SK-N-SH treated with all-trans-retinoic acid at 6 μM for 48 hours (cell line): ENCODE measurements around the gene FAM78B.

Experiments
- ATAC-seq: fragments of 200-7000 bp; cut with Tn5 transposase; 3 replicates; pipeline ENCODE4 v1.9.1; 2020; ENCODE audit warnings: mild to moderate bottlenecking, moderate library complexity
- ARNTL ChIP-seq: fragments of 450-650 bp; formaldehyde crosslinking; IDR thresholded peaks from 2 replicates; pipeline ENCODE4 v1.5.0; 2020; ENCODE audit warnings: low read depth, mild to moderate bottlenecking, moderate library complexity, borderline replicate concordance
- BACH2 ChIP-seq: fragments of 250-450 bp; sonication (Bioruptor Pico); IDR thresholded peaks from 2 replicates; pipeline ENCODE4 v1.9.0; 2021; ENCODE audit warnings: mild to moderate bottlenecking, borderline replicate concordance
- CREB5 ChIP-seq: fragments of 250-450 bp; sonication (Bioruptor Pico); IDR thresholded peaks from 2 replicates; pipeline ENCODE4 v1.5.1; 2020; ENCODE audit warnings: low read depth, mild to moderate bottlenecking, moderate library complexity
- CSDC2 ChIP-seq: fragments of 250-450 bp; sonication (Bioruptor Pico); IDR thresholded peaks from 2 replicates; pipeline ENCODE4 v1.5.0; 2020; ENCODE audit warnings: mild to moderate bottlenecking, moderate library complexity
- CSRNP3 ChIP-seq: fragments of 250-450 bp; sonication (Bioruptor Pico); IDR thresholded peaks from 2 replicates; pipeline ENCODE4 v1.5.1; 2021; ENCODE audit warnings: mild to moderate bottlenecking, moderate library complexity
- ESRRG ChIP-seq: fragments of 250-450 bp; sonication (Bioruptor Pico); IDR thresholded peaks from 2 replicates; pipeline ENCODE4 v1.6.1; 2021; ENCODE audit warnings: mild to moderate bottlenecking
- GLIS3 ChIP-seq: fragments of 250-450 bp; sonication (Bioruptor Pico); IDR thresholded peaks from 2 replicates; pipeline ENCODE4 v1.5.0; 2020; ENCODE audit warnings: mild to moderate bottlenecking, moderate library complexity
- OSR1 ChIP-seq: fragments of 250-450 bp; sonication (Bioruptor Pico); IDR thresholded peaks from 2 replicates; pipeline ENCODE4 v1.8.0; 2022; ENCODE audit warnings: moderate library complexity, mild to moderate bottlenecking, inconsistent platforms
- PPARA ChIP-seq: fragments of 250-450 bp; sonication (Bioruptor Pico); IDR thresholded peaks from 2 replicates; pipeline ENCODE4 v1.5.0; 2020; ENCODE audit warnings: mild to moderate bottlenecking, borderline replicate concordance
- RARB ChIP-seq: fragments of 250-450 bp; sonication (Bioruptor Pico); IDR thresholded peaks from 2 replicates; pipeline ENCODE4 v1.8.0; 2021; ENCODE audit warnings: mild to moderate bottlenecking, moderate library complexity
- SNAI2 ChIP-seq: fragments of 250-450 bp; sonication (Bioruptor Pico); IDR thresholded peaks from 2 replicates; pipeline ENCODE4 v1.5.0; 2020; ENCODE audit warnings: mild to moderate bottlenecking, moderate library complexity
- TCF4 ChIP-seq: fragments of 250-450 bp; sonication (Bioruptor Pico); IDR thresholded peaks from 2 replicates; pipeline ENCODE4 v1.8.0; 2021; ENCODE audit warnings: mild to moderate bottlenecking, moderate library complexity, borderline replicate concordance
- TOX ChIP-seq: fragments of 250-450 bp; sonication (Bioruptor Pico); IDR thresholded peaks from 2 replicates; pipeline ENCODE4 v1.8.0; 2021; ENCODE audit warnings: mild to moderate bottlenecking, moderate library complexity, borderline replicate concordance
- ZC3H10 ChIP-seq: fragments of 250-450 bp; sonication (Bioruptor Pico); IDR thresholded peaks from 2 replicates; pipeline ENCODE4 v1.5.1; 2021; ENCODE audit warnings: mild to moderate bottlenecking, moderate library complexity
- ZFP30 ChIP-seq: fragments of 450-650 bp; formaldehyde crosslinking; IDR thresholded peaks from 2 replicates; pipeline ENCODE4 v1.5.0; 2022; ENCODE audit warnings: mild to moderate bottlenecking, moderate library complexity
- ZNF565 ChIP-seq: fragments of 450-650 bp; formaldehyde crosslinking; conservative IDR thresholded peaks from 2 replicates; pipeline ENCODE4 v1.5.0; 2020; ENCODE audit warnings: low read depth, mild to moderate bottlenecking, moderate library complexity
- ZNF70 ChIP-seq: fragments of 450-650 bp; formaldehyde crosslinking; IDR thresholded peaks from 2 replicates; pipeline ENCODE4 v1.5.0; 2020; ENCODE audit warnings: mild to moderate bottlenecking, moderate library complexity
- ZNF8 ChIP-seq: fragments of 450-650 bp; formaldehyde crosslinking; IDR thresholded peaks from 2 replicates; pipeline ENCODE4 v1.5.0; 2020; ENCODE audit warnings: mild to moderate bottlenecking, moderate library complexity
- TF ChIP-seq, protein P1 (sequence below): fragments of 250-450 bp; sonication (Bioruptor Pico); IDR thresholded peaks from 2 replicates; pipeline ENCODE4 v1.8.0; 2021; ENCODE audit warnings: low read depth, mild to moderate bottlenecking, moderate library complexity, borderline replicate concordance
- TF ChIP-seq, protein P2 (sequence below): fragments of 250-450 bp; sonication (Bioruptor Pico); IDR thresholded peaks from 2 replicates; pipeline ENCODE4 v1.8.0; 2020; ENCODE audit warnings: mild to moderate bottlenecking, moderate library complexity, borderline replicate concordance

Gene FAM78B

DNA sequence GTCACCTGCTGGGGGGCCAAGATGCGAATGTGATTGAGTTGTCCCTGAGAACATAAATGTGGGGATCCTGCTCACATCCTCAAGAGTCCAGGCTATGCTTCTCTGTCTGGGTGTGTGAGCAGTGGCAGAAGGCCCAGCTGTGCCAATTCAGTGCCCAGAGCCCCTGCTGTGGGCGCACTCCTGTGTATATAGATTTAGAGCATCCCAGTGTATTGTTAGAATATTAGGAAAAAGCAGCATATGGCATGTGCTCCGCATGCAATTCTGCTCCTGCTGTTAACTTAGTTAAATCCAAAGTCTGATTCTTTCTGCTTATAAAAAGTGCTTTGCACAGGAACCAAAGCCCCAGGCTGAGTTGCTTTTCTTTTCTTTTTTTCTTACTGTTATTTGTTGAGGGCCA is 37.8 kb downstream of the FAM78B start:
- TF ChIP-seq TCF4 (CRISPR knock-in tag) (no peak), GLIS3 (CRISPR knock-in tag) (no peak), CSDC2 (CRISPR knock-in tag) (no peak), TOX (CRISPR knock-in tag) (no peak), PPARA (no peak), ZNF565 (CRISPR knock-in tag) (no peak), OSR1 (no peak), SNAI2 (no peak), BACH2 (CRISPR knock-in tag) (no peak), ZC3H10 (CRISPR knock-in tag) (no peak), ESRRG (CRISPR knock-in tag) (no peak), ZNF8 (CRISPR knock-in tag) (no peak), CREB5 (CRISPR knock-in tag) (no peak), ARNTL (no peak), ZFP30 (CRISPR knock-in tag) (no peak)
- TF ChIP-seq, protein P1, sequence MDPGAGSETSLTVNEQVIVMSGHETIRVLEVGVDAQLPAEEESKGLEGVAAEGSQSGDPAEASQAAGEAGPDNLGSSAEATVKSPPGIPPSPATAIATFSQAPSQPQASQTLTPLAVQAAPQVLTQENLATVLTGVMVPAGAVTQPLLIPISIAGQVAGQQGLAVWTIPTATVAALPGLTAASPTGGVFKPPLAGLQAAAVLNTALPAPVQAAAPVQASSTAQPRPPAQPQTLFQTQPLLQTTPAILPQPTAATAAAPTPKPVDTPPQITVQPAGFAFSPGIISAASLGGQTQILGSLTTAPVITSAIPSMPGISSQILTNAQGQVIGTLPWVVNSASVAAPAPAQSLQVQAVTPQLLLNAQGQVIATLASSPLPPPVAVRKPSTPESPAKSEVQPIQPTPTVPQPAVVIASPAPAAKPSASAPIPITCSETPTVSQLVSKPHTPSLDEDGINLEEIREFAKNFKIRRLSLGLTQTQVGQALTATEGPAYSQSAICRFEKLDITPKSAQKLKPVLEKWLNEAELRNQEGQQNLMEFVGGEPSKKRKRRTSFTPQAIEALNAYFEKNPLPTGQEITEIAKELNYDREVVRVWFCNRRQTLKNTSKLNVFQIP (CRISPR knock-in tag) = no peak
- no peak for ATAC-seq

- ATAC-seq = no peak
- TF ChIP-seq, protein P2, sequence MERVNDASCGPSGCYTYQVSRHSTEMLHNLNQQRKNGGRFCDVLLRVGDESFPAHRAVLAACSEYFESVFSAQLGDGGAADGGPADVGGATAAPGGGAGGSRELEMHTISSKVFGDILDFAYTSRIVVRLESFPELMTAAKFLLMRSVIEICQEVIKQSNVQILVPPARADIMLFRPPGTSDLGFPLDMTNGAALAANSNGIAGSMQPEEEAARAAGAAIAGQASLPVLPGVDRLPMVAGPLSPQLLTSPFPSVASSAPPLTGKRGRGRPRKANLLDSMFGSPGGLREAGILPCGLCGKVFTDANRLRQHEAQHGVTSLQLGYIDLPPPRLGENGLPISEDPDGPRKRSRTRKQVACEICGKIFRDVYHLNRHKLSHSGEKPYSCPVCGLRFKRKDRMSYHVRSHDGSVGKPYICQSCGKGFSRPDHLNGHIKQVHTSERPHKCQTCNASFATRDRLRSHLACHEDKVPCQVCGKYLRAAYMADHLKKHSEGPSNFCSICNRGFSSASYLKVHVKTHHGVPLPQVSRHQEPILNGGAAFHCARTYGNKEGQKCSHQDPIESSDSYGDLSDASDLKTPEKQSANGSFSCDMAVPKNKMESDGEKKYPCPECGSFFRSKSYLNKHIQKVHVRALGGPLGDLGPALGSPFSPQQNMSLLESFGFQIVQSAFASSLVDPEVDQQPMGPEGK (CRISPR knock-in tag) = no peak
- TF ChIP-seq ARNTL (no peak), BACH2 (CRISPR knock-in tag) (no peak)
Observed at GRCh38 chr1:166128195-166128594, 38.6 kb downstream of the FAM78B start.

DNA sequence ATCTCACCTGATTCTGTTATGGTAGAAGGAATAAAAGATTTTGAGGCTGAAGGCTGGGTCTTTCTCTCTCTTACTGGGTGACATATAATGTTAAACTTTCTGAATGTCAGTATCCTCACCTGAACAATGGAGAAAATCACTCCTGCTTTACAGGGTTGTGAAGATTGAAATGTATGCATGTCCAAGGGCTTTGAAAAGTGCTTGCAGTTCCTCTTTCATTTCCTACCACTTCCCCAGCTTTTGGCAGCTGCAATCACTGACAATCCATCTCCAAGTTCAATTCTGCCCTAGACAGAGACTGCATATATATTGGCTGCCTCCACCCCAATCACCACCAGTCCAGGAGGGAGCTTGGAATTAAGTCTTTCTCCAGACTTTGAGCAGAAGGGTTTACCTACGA is 39.8 kb downstream of the FAM78B start:
- no peak for TF ChIP-seq BACH2 (CRISPR knock-in tag)
- no peak for TF ChIP-seq ZC3H10 (CRISPR knock-in tag)
- no peak for TF ChIP-seq RARB
- TF ChIP-seq ZNF565 (CRISPR knock-in tag) = no peak
- TF ChIP-seq ARNTL = no peak
- TF ChIP-seq PPARA = no peak
- no peak for TF ChIP-seq ZNF70 (CRISPR knock-in tag)
- TF ChIP-seq GLIS3 (CRISPR knock-in tag) = no peak
- no peak for TF ChIP-seq ZFP30 (CRISPR knock-in tag)
- TF ChIP-seq ESRRG (CRISPR knock-in tag) = no peak
- no peak for ATAC-seq

- no peak for ATAC-seq
- no peak for TF ChIP-seq ESRRG (CRISPR knock-in tag)
- no peak for TF ChIP-seq TCF4 (CRISPR knock-in tag)
- no peak for TF ChIP-seq ZNF8 (CRISPR knock-in tag)
- no peak for TF ChIP-seq OSR1
- no peak for TF ChIP-seq SNAI2
- no peak for TF ChIP-seq CSDC2 (CRISPR knock-in tag)
- TF ChIP-seq, protein P1 (CRISPR knock-in tag) = no peak
- no peak for TF ChIP-seq BACH2 (CRISPR knock-in tag)
- no peak for TF ChIP-seq CSRNP3
- no peak for TF ChIP-seq ZFP30 (CRISPR knock-in tag)
Observed at GRCh38 chr1:166122873-166123466, 43.8 kb downstream of the FAM78B start.
